GM18507 (cell line): ENCODE measurements around the gene PRELID2.
"Not testable (repeated sequence)": the region's sequence is repeated elsewhere in the genome, so short reads cannot be mapped to it uniquely, and the experiment has no call there.

Source experiments
- DNase-seq: peaks from one replicate; pipeline ENCODE4 v3.0.0; 2011; ENCODE audit warnings: low read depth; ENCODE audit not compliant: insufficient read length; ENCODE audit errors: extremely low spot score
- FAIRE-seq: peaks from 2 replicates; lab custom pipeline; 2011; peaks lifted over from hg19 to GRCh38; lab: Jason Lieb, UNC

Gene PRELID2

GRCh38 chr5:145841299-145841698 is 6.2 kb upstream of the PRELID2 start:
- no peak for DNase-seq

GRCh38 chr5:145840458-145841132 is 5.5 kb upstream of the PRELID2 start:
- DNase-seq = no peak
- FAIRE-seq = no peak

More at GRCh38 chr5:145841299-145841698, 6.2 kb upstream of the PRELID2 start:
- FAIRE-seq = no peak

GRCh38 chr5:145838276-145838675 is 3.1 kb upstream of the PRELID2 start:
- FAIRE-seq (no peak), DNase-seq (no peak)

- DNase-seq, FAIRE-seq: not testable (repeated sequence)
Measured at GRCh38 chr5:145836241-145836640, 1.1 kb upstream of the PRELID2 start.

- FAIRE-seq (no peak), DNase-seq (no peak)
Measured at GRCh38 chr5:145835848-145836239, 702 bp upstream of the PRELID2 start.

- FAIRE-seq (no peak), DNase-seq (no peak)
Measured at GRCh38 chr5:145834554-145834916, 607 bp downstream of the PRELID2 start.

- FAIRE-seq (no peak), DNase-seq (no peak)
Measured at GRCh38 chr5:145833631-145834200, 1.4 kb downstream of the PRELID2 start.

GRCh38 chr5:145830594-145830993 is 4.5 kb downstream of the PRELID2 start:
- no peak for FAIRE-seq
- DNase-seq = no peak

- DNase-seq (no peak), FAIRE-seq (no peak)
Measured at GRCh38 chr5:145829708-145830361, 5.3 kb downstream of the PRELID2 start.

GRCh38 chr5:145826895-145827674 is 8.1 kb downstream of the PRELID2 start:
- DNase-seq (no peak), FAIRE-seq (no peak)

- peak; percentile 70 for FAIRE-seq
- no peak for DNase-seq
Measured at GRCh38 chr5:145825751-145826180, 9.4 kb downstream of the PRELID2 start.

- DNase-seq = no peak
- no peak for FAIRE-seq
Measured at GRCh38 chr5:145824040-145824439, 11.1 kb downstream of the PRELID2 start.

GRCh38 chr5:145818604-145819003 is 16.5 kb downstream of the PRELID2 start:
- FAIRE-seq = no peak
- DNase-seq = no peak

- FAIRE-seq (no peak), DNase-seq (no peak)
Measured at GRCh38 chr5:145812877-145813276, 22.3 kb downstream of the PRELID2 start.

GRCh38 chr5:145811834-145812625 is 23.1 kb downstream of the PRELID2 start:
- DNase-seq = no peak
- FAIRE-seq = no peak

GRCh38 chr5:145806923-145807322 is 28.2 kb downstream of the PRELID2 start:
- DNase-seq (no peak), FAIRE-seq (no peak)

GRCh38 chr5:145805819-145806218 is 29.3 kb downstream of the PRELID2 start:
- FAIRE-seq (no peak), DNase-seq (no peak)

- no peak for FAIRE-seq
Measured at GRCh38 chr5:145804701-145805100, 30.4 kb downstream of the PRELID2 start.

More at GRCh38 chr5:145804701-145805100, 30.4 kb downstream of the PRELID2 start:
- DNase-seq = no peak
